NCI-H460 (cell line): ENCODE results near the gene SCLT1. TPM values are rescaled to one million over a fixed set of nuclear protein-coding genes. Genes with fewer than 3 reads are reported as not detected.

Experiments used
- DNase-seq: peaks from one replicate; pipeline ENCODE4 v3.0.0-alpha.2; 2016; ENCODE audit warnings: low read depth; ENCODE audit errors: extremely low read depth
- total RNA-seq: library from RNA; depleted of rRNA; stranded (reverse); fragments of >200 nt; shearing (Covaris generic); gene quantifications from 2 replicates; pipeline ENCODE4 v1.2.3, GENCODE V29; 2014

SCLT1 gene
- total RNA-seq, 1 experiment from 2014 or later: 17.1 TPM

DNA sequence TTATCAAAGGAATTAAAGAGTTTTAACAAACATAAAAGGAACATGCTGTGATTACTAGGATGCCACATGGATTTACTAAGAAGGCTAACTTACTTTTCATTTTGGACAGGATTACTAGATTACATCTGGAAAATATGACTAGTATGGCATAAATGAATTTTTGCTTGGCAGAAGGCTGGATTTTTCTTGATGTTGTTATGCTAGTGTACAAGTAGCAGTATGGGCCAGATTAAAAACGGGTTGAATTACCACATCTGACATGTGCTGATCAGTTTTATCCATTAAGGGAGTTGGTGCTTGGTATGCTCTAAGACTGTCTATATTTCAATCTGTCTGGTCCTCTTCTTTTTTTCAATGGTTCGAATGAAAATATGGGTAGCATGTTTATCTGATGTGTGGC lies 213.4 kb downstream of the SCLT1 start:
- no peak for DNase-seq

GRCh38 chr4:128879283-128879682 lies 214.1 kb downstream of the SCLT1 start:
- DNase-seq: no peak

- DNase-seq: no peak
Observed at GRCh38 chr4:128877934-128878333, 215.4 kb downstream of the SCLT1 start.

- no peak for DNase-seq
Observed at GRCh38 chr4:128876200-128876599, 217.1 kb downstream of the SCLT1 start.

GRCh38 chr4:128871948-128872347 lies 221.4 kb downstream of the SCLT1 start:
- no peak for DNase-seq

DNA sequence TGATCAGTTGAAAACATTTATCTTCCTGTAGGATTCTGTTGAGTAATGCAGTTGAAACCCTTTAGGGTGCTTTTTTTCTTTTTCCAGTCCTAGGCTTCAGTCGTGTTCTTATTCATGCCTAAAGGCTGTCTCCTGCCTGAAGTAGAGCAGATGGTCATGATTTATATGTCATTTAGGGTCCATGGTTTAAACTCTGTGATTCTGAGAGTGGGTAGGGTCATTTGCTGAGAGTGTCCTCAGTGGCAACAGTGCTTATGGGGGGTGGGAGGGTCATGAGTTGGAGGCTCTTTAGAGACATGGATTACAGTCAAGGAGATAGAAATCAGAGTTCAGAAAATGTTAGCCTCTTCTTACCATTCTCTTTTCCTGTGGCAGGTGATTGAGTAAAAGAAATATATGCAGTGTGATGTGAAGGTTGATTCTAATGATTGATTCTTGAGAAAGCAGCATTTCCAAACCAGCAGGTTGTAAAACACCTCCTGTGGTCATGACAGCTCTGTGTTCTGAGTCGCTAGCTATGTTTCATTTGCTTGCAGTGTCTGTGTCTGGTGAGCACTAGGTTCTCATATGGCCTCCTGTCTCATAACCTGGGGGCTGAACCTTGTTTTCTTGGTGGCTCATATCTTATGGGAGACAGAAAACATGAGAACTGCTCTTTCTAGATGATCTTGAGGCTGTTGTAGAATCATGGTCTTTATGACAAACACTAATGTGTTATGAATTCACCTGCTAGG lies 223.4 kb downstream of the SCLT1 start:
- no peak for DNase-seq

- no peak for DNase-seq
Observed at GRCh38 chr4:128868758-128869157, 224.6 kb downstream of the SCLT1 start.

DNA sequence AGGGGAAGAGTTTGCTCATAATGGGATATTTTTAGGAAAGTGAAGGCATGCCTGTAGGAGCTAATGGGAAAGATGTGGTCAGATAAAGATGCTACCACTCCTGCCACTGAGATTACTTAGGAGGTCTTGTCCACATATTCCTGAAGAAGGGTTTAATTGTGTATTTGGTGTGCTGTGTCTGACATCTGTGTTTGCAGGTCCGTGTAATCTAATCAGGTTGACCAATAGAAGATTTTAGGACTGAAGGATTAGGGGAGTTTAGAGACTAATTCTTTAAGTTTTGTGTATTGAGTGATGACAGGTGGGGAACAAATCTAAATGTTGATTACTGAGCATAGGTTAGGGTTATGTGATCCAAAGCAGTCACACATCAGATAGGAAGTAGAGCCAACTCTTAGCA lies 226.6 kb downstream of the SCLT1 start:
- no peak for DNase-seq

GRCh38 chr4:128866269-128866668 lies 227.1 kb downstream of the SCLT1 start:
- no peak for DNase-seq

GRCh38 chr4:128865132-128865531 lies 228.2 kb downstream of the SCLT1 start:
- DNase-seq: no peak

- DNase-seq: peak; percentile 73
Observed at GRCh38 chr4:128863312-128864075, 229.8 kb downstream of the SCLT1 start.

DNA sequence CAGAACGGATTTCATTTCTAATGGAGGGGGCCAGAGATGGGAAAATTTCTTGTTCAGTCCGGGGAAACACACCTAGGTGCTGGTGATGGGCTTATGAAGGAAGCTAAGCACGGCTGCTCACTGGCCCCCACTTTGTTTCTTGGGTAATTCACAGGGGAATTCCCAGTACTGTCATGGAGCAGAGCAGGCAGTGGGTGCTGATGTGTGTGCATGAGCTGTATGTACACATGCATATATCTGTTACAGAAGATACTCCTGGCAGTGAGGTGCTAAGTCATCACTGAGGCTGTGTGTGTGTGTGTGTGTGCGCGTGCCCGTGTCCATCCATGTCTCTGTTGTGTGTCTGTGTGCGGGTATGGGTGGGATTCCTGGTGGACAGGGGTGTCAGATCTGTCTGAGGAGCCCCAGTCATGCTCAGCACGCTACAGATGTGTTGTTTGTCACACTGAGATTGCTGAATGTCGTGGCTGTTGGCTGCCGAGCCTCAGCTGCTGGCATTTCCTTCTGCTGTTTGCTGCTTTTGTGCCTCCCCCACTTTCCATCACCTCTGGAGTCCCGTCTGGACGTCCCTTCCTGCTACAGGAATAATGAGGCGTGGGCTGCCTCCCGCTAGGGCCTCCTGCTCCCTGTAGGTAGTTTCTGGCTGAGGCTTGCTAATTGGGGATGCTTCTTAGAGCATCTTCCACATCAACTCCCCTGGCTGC lies 230.6 kb downstream of the SCLT1 start:
- DNase-seq: no peak

- no peak for DNase-seq
Observed at GRCh38 chr4:128861856-128862518, 231.4 kb downstream of the SCLT1 start.

DNA sequence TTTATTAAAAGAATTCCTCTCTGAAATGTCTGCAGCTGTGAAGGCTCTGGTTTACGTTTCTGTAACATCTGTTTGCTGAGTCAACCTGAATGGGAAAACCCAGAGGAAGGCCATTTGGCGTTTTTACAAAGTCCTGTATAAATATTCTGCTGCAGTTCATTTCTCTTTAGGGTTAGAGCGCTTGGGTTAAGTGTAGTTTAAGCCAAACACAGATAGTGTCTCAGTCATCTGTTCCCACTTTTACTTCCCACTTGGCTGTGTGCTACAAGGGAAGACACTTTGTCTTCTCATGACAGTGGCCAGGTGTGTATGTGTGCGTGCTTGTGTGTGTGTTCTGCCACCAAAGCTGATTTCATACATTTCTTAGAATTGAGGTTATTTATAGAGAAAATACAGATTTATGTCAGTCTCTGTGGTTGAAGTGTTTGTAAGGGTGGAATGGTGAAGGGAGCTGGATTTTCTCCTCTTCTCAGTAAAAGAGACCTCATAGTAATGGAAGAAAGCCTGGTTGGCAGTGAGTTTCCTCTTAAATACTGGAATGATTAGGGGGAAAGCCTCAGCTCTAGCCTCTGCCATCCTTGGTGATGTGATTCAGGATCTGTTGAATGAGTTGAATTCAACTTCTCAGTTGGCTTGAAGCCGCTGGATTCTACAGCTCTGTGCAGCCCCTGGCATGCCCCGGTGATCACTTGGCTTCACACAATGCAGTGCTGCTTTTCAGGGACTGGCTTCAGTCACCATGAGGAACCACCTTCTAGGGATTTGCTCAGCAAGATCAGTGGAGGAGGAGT lies 233.3 kb downstream of the SCLT1 start:
- no peak for DNase-seq

- no peak for DNase-seq
Observed at GRCh38 chr4:128858879-128859671, 234.3 kb downstream of the SCLT1 start.

DNA sequence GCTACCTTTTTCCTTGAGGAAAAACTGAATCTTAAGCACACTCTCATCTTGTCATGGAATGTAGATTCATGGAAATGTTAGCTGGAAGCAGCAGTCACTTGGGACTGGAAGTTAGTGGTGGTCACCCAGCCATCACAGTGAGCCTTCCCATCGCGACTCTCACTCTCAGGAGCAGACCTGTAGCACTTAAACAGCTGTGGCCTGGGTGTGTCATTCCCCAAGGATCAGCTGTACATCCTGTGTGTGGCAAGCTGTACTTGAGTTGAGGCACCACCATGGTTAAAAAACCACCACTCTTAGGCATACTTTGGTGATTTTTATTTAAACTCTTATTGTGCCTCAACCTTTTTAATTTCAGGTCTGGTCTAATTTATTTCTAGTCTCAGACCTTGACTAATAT lies 237.1 kb downstream of the SCLT1 start:
- no peak for DNase-seq

DNA sequence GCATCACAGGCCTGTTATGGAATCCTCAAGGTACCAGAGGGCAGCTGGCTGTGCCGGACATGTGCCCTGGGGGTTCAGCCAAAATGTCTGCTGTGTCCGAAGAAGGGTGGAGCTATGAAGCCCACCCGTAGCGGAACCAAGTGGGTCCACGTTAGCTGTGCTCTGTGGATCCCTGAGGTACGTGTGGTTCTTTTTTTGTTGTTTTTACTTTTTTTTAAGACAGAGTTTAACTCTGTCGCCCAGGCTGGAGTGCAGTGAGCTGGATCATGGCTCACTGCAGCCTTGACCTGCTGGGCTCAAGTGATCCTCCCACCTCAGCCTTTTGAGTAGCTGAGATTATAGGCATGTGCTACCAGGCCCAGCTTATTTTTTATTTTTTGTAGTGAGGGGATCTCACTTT lies 237.7 kb downstream of the SCLT1 start:
- no peak for DNase-seq

DNA sequence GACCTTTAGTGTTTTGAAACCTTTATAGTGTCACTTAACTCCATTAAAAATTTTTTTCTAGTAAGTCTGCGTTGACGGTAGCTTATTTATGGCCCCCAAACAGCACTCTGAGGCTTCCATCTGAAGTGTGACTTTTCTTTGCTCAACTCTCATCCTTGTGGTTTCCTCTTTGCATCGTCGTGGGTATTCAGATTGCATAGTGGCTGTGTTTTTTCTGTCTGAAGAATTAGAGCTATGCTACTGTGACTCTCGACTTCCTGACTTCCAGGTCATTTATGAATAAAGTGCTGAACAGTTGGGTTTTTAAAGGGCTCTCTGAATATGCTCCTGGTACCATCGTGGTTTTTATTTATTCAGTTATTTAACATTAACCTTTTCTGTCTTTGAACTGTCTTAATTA lies 238.9 kb downstream of the SCLT1 start:
- DNase-seq: no peak

- DNase-seq: no peak
Observed at GRCh38 chr4:128853741-128854140, 239.6 kb downstream of the SCLT1 start.
